IMR-90 (cell line): Measurements from ENCODE around the gene FSTL5. TPM values are rescaled to one million over a fixed set of nuclear protein-coding genes. Genes with fewer than 3 reads are reported as not detected.

ENCODE experiments used
- ATAC-seq: fragments of 200-7000 bp; cut with Tn5 transposase; 2 replicates; pipeline ENCODE4 v1.9.1; 2020; ENCODE audit warnings: low read depth, mild to moderate bottlenecking, moderate library complexity
- BruUV-seq: library from RNA; stranded (reverse); fragments of 400-500 nt; replicated peaks from 2 replicates; lab custom pipeline; 2021; lab: Mats Ljungman, UMichigan
- CTCF ChIA-PET: fragments of 300-600 bp; formaldehyde crosslinking; extraction: SDS; loops from one replicate; lab custom pipeline; 2021; ENCODE audit warnings: antibody characterized with exemption; lab: Yijun Ruan, JAX
- POLR2A ChIA-PET: fragments of 300-600 bp; sonication (Branson Sonifier 250); formaldehyde crosslinking; loops from one replicate; lab custom pipeline; 2022; ENCODE audit warnings: antibody characterized with exemption; ENCODE audit not compliant: unreplicated experiment; lab: Charles Lee
- DNase-seq: peaks from one replicate; pipeline ENCODE4 v3.0.0; 2013
- H2AFZ ChIP-seq: replicated peaks from 2 replicates; pipeline ENCODE3; 2013; ENCODE audit warnings: low read length, mild to moderate bottlenecking; ENCODE audit not compliant: poor library complexity
- H2AK5ac ChIP-seq: 2 replicates; pipeline ENCODE4 v1.6.1; 2013; ENCODE audit warnings: low read depth, low read length, inconsistent platforms
- H2AK9ac ChIP-seq: replicated peaks from 2 replicates; pipeline ENCODE3; 2013; ENCODE audit warnings: mild to moderate bottlenecking, low read depth, low read length, moderate library complexity; ENCODE audit not compliant: poor library complexity
- H2BK120ac ChIP-seq: 2 replicates; pipeline ENCODE4 v1.6.1; 2013; ENCODE audit warnings: low read depth, low read length, inconsistent platforms
- H2BK15ac ChIP-seq: 3 replicates; pipeline ENCODE4 v1.6.1; 2013; ENCODE audit warnings: low read depth, low read length, inconsistent platforms
- H2BK20ac ChIP-seq: 2 replicates; pipeline ENCODE4 v1.6.1; 2013; ENCODE audit warnings: low read depth, mild to moderate bottlenecking, inconsistent platforms, low read length, moderate library complexity
- H2BK5ac ChIP-seq: 2 replicates; pipeline ENCODE4 v1.6.1; 2013; ENCODE audit warnings: mild to moderate bottlenecking, low read depth, low read length, inconsistent platforms; ENCODE audit not compliant: poor library complexity, severe bottlenecking
- H3K14ac ChIP-seq: replicated peaks from 2 replicates; pipeline ENCODE4 v1.6.1; 2013; ENCODE audit warnings: low read depth, low read length, inconsistent platforms
- H3K18ac ChIP-seq: 2 replicates; pipeline ENCODE4 v1.6.1; 2013; ENCODE audit warnings: low read depth, low read length, control low read depth
- H3K23ac ChIP-seq: 2 replicates; pipeline ENCODE4 v1.6.1; 2013; ENCODE audit warnings: low read depth, low read length, inconsistent platforms
- H3K27ac ChIP-seq: 2 replicates; pipeline ENCODE4 v1.5.1; 2013; ENCODE audit warnings: mild to moderate bottlenecking, control low read depth, low read length; ENCODE audit not compliant: insufficient read depth
- H3K27me3 ChIP-seq: 2 replicates; pipeline ENCODE4 v1.6.1; 2013; ENCODE audit warnings: low read length; ENCODE audit not compliant: control insufficient read depth, insufficient read depth
- H3K36me3 ChIP-seq: 2 replicates; pipeline ENCODE4 v1.6.1; 2013; ENCODE audit warnings: low read length, mixed read lengths; ENCODE audit not compliant: control insufficient read depth, insufficient read depth
- H3K4ac ChIP-seq: 2 replicates; pipeline ENCODE4 v1.6.1; 2013; ENCODE audit warnings: low read depth, low read length, inconsistent platforms
- H3K4me1 ChIP-seq: 2 replicates; pipeline ENCODE4 v1.6.1; 2013; ENCODE audit warnings: low read length, mixed read lengths; ENCODE audit not compliant: control insufficient read depth, insufficient read depth
- H3K4me2 ChIP-seq: 2 replicates; pipeline ENCODE4 v1.6.1; 2013; ENCODE audit warnings: low read depth, mild to moderate bottlenecking, control low read depth, low read length, moderate library complexity
- H3K4me3 ChIP-seq: 2 replicates; pipeline ENCODE4 v1.5.1; 2013; ENCODE audit warnings: low read depth, mild to moderate bottlenecking, control low read depth, low read length, moderate library complexity; ENCODE audit not compliant: insufficient read depth
- H3K56ac ChIP-seq: 2 replicates; pipeline ENCODE4 v1.6.1; 2013; ENCODE audit warnings: low read length, inconsistent platforms; ENCODE audit not compliant: insufficient read depth; ENCODE audit errors: extremely low read depth
- H3K79me1 ChIP-seq, 2 experiments: 2 replicates each; pipeline ENCODE4 v1.6.1; 2013; ENCODE audit warnings: low read length in 2 of 2, inconsistent platforms in 1 of 2, low read depth in 1 of 2
- H3K9ac ChIP-seq: 2 replicates; pipeline ENCODE4 v1.6.1; 2013; ENCODE audit warnings: low read depth, low read length, control low read depth
- H3K9me1 ChIP-seq: 2 replicates; pipeline ENCODE4 v1.6.1; 2013; ENCODE audit warnings: low read length, inconsistent platforms; ENCODE audit not compliant: insufficient read depth
- H3K9me3 ChIP-seq: 2 replicates; pipeline ENCODE4 v1.6.1; 2013; ENCODE audit warnings: low read length; ENCODE audit not compliant: control insufficient read depth, insufficient read depth
- H4K20me1 ChIP-seq: 2 replicates; pipeline ENCODE4 v1.6.1; 2013; ENCODE audit warnings: low read length, inconsistent platforms; ENCODE audit not compliant: insufficient read depth
- H4K5ac ChIP-seq: 2 replicates; pipeline ENCODE4 v1.6.1; 2013; ENCODE audit warnings: mild to moderate bottlenecking, low read depth, low read length, control low read depth
- H4K8ac ChIP-seq, 2 experiments: 2 replicates each; pipeline ENCODE4 v1.6.1; 2013; ENCODE audit warnings: low read depth in 2 of 2, low read length in 2 of 2, control low read depth in 1 of 2, inconsistent platforms in 1 of 2
- H4K91ac ChIP-seq: 2 replicates; pipeline ENCODE4 v1.6.1; 2013; ENCODE audit warnings: low read depth, low read length, inconsistent platforms; ENCODE audit not compliant: insufficient read depth
- CEBPB ChIP-seq: IDR thresholded peaks from 2 replicates; pipeline ENCODE4 v1.6.1; 2012; ENCODE audit warnings: low read depth, low read length, improper control_type of control experiment
- FOS ChIP-seq: fragments of 150-350 bp; IDR thresholded peaks from 2 replicates; pipeline ENCODE4 v1.6.1; 2016; ENCODE audit warnings: low read depth, low read length
- MAZ ChIP-seq: IDR thresholded peaks from 2 replicates; pipeline ENCODE4 v1.6.1; 2012; ENCODE audit warnings: low read depth, mild to moderate bottlenecking, low read length, improper control_type of control experiment, moderate library complexity, borderline replicate concordance
- MXI1 ChIP-seq: IDR thresholded peaks from 2 replicates; pipeline ENCODE4 v1.6.1; 2012; ENCODE audit warnings: low read depth, mild to moderate bottlenecking, low read length, moderate library complexity, borderline replicate concordance
- WGBS, 2 experiments: methylation state at CpG; one replicate each; pipeline versions ENCODE4 v1.1.5 to v1.1.7; 2013; ENCODE audit warnings: missing lambda C conversion rate in 2 of 2; ENCODE audit not compliant: insufficient read length in 1 of 2; ENCODE audit errors: extremely low coverage in 2 of 2; 5-methylcytosine and 5-hydroxymethylcytosine counted together
- dilution Hi-C: fragments of 300-500 bp; cut with HindIII; formaldehyde crosslinking; loops from one replicate; pipeline ENCODE4 v1.14.3; 2018; ENCODE audit warnings: low sequenced_read_pairs; ENCODE audit not compliant: unreplicated experiment
- in situ Hi-C: fragments of 300-500 bp; cut with MboI; formaldehyde crosslinking; loops from 3 replicates; pipeline ENCODE4 v1.14.3; 2019; ENCODE audit warnings: low sequenced_read_pairs, inconsistent platforms, mixed read lengths
- intact Hi-C: fragments of 100-400 bp; cut with micrococcal nuclease; formaldehyde crosslinking; loops from 2 replicates; pipeline ENCODE4 v1.10.0; 2022
- polyA plus RNA-seq, 3 experiments: library from polyadenylated mRNA; depleted of rRNA; stranded (reverse); fragments of >200 nt; gene quantifications; 2 replicates each; pipeline ENCODE4 v1.2.3, GENCODE V29; 2012; ENCODE audit warnings: low replicate concordance in 1 of 3
- total RNA-seq: library from RNA; depleted of rRNA; stranded (reverse); fragments of >200 nt; gene quantifications from 2 replicates; pipeline ENCODE4 v1.2.3, GENCODE V29; 2012
- TF ChIP-seq, protein P1 (sequence below): conservative IDR thresholded peaks from 2 replicates; pipeline ENCODE4 v1.5.1; 2012; ENCODE audit warnings: mild to moderate bottlenecking, low read depth, low read length, improper control_type of control experiment
- TF ChIP-seq, protein P2 (sequence below): fragments of 150-350 bp; IDR thresholded peaks from 2 replicates; pipeline ENCODE4 v1.6.1; 2017; ENCODE audit warnings: mild to moderate bottlenecking, antibody characterized with exemption, low read length, low read depth

The FSTL5 gene
- total and polyA plus RNA-seq, 2 of the 4 experiments (the other 2 are of a cell fraction) = under 0.01 TPM; not detected in 1

- Histone ChIP-seq H2AK5ac (no peak overlapping the region), H3K4me2 (no peak overlapping the region), H3K4me1 (no peaks in the 10 kb centered on the region), H4K5ac (no peak overlapping the region), H2BK15ac (no peak overlapping the region), H3K9me1 (no peaks in the 10 kb centered on the region), H4K8ac (no peak overlapping the region), H3K9me3 (peaks cover 2% of the 10 kb centered on the region; the same call in 1 of the 2 replicates), H3K23ac (no peak overlapping the region), H3K4me3 (no peak overlapping the region), H2BK120ac (no peak overlapping the region), H2AFZ (no peak overlapping the region), H3K27me3 (no peaks in the 10 kb centered on the region), H4K91ac (no peak overlapping the region), H3K14ac (no peak overlapping the region), H3K4ac (no peak overlapping the region), H3K18ac (no peak overlapping the region), H3K79me1 (no peaks in the 10 kb centered on the region), H3K36me3 (no peaks in the 10 kb centered on the region), H3K27ac (no peak overlapping the region), H2BK20ac (no peak overlapping the region), H2BK5ac (no peak overlapping the region), H3K56ac (no peak overlapping the region), H3K9ac (no peak overlapping the region), H4K20me1 (no peaks in the 10 kb centered on the region), H2AK9ac (no peak overlapping the region)
- in situ Hi-C loops (no loop called here), intact Hi-C loops (no loop called here), dilution Hi-C loops (no loop called here)
- DNase-seq (peak; percentile 24), ATAC-seq (no peak)
- TF ChIP-seq MXI1 = no peak
- TF ChIP-seq FOS = no peak
- 0 out of 2 replicates have a peak, but pooled peaks have one; percentile 4 for TF ChIP-seq CEBPB
- TF ChIP-seq MAZ = no peak
- TF ChIP-seq, protein P1, sequence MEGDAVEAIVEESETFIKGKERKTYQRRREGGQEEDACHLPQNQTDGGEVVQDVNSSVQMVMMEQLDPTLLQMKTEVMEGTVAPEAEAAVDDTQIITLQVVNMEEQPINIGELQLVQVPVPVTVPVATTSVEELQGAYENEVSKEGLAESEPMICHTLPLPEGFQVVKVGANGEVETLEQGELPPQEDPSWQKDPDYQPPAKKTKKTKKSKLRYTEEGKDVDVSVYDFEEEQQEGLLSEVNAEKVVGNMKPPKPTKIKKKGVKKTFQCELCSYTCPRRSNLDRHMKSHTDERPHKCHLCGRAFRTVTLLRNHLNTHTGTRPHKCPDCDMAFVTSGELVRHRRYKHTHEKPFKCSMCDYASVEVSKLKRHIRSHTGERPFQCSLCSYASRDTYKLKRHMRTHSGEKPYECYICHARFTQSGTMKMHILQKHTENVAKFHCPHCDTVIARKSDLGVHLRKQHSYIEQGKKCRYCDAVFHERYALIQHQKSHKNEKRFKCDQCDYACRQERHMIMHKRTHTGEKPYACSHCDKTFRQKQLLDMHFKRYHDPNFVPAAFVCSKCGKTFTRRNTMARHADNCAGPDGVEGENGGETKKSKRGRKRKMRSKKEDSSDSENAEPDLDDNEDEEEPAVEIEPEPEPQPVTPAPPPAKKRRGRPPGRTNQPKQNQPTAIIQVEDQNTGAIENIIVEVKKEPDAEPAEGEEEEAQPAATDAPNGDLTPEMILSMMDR = no peak
- TF ChIP-seq, protein P2, sequence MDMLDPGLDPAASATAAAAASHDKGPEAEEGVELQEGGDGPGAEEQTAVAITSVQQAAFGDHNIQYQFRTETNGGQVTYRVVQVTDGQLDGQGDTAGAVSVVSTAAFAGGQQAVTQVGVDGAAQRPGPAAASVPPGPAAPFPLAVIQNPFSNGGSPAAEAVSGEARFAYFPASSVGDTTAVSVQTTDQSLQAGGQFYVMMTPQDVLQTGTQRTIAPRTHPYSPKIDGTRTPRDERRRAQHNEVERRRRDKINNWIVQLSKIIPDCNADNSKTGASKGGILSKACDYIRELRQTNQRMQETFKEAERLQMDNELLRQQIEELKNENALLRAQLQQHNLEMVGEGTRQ = no peak
- no TSS peak for BruUV-seq
- POLR2A ChIA-PET = no interaction called here
- WGBS, 2 experiments = 33% methylated on average over 1 of the region's 3 CpGs; no CpG with 5 or more reads in 1 of the 2 experiments
- CTCF ChIA-PET = no interaction called here
These were observed 148.7 kb downstream of the FSTL5 start for GRCh38 chr4:162015090-162015489.
